ENCODE results near the gene NUFIP2. TPM values are rescaled to one million over a fixed set of nuclear protein-coding genes. Genes with fewer than 3 reads are reported as not detected.
A peak's percentile ranks its signal among the peaks of the same experiment; 100 is the strongest.

The NUFIP2 gene
- total RNA-seq, 1 experiment from 2014 or later, result 93.4 TPM

GRCh38 chr17:29240968-29241963, 52.7 kb downstream of the NUFIP2 start:
- Histone ChIP-seq H3K27ac (ENCODE audit: low read depth, low read length, poor library complexity, severe bottlenecking) (no peak overlapping the region), H3K27me3 (replicated peaks; ENCODE audit: insufficient read depth, low read depth, low read length, poor library complexity) (no peaks in the 10 kb centered on the region), H3K9me3 (ENCODE audit: low read depth, low read length, poor library complexity, severe bottlenecking) (no peaks in the 10 kb centered on the region), H3K4me3 (ENCODE audit: low read depth, low read length, poor library complexity, severe bottlenecking) (no peak overlapping the region), H3K36me3 (ENCODE audit: insufficient read depth, low read length, poor library complexity, severe bottlenecking) (no peaks in the 10 kb centered on the region), H3K4me1 (ENCODE audit: insufficient read depth, low read length, poor library complexity, severe bottlenecking) (no peaks in the 10 kb centered on the region)
- POLR2A ChIA-PET (ENCODE audit: low non-redundant PET), result interaction anchor here (0.6 kb wide), 1 partner anchor 61 kb away, joined by 6 read pairs; the partner anchor contains the start of gene MYO18A
- CTCF ChIA-PET, result interaction anchor here (0.9 to 1.8 kb wide), 5 partner anchors 10 to 118 kb away, joined by 3 to 7 read pairs (median 5); partner anchors contain the start of gene MYO18A
- no TSS peak for BruUV-seq (replicated peaks)
- TF ChIP-seq, protein P1, sequence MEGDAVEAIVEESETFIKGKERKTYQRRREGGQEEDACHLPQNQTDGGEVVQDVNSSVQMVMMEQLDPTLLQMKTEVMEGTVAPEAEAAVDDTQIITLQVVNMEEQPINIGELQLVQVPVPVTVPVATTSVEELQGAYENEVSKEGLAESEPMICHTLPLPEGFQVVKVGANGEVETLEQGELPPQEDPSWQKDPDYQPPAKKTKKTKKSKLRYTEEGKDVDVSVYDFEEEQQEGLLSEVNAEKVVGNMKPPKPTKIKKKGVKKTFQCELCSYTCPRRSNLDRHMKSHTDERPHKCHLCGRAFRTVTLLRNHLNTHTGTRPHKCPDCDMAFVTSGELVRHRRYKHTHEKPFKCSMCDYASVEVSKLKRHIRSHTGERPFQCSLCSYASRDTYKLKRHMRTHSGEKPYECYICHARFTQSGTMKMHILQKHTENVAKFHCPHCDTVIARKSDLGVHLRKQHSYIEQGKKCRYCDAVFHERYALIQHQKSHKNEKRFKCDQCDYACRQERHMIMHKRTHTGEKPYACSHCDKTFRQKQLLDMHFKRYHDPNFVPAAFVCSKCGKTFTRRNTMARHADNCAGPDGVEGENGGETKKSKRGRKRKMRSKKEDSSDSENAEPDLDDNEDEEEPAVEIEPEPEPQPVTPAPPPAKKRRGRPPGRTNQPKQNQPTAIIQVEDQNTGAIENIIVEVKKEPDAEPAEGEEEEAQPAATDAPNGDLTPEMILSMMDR (conservative IDR thresholded peaks at IDR 0.05; ENCODE audit: low read depth, low read length), result no peak
- TF ChIP-seq EZH2 (IDR thresholded peaks at IDR 0.05; ENCODE audit: borderline replicate concordance, low read depth, low read length, poor library complexity, severe bottlenecking), result no peak
- intact Hi-C loops (cut with micrococcal nuclease; ENCODE audit: unreplicated experiment), result no loop called here
- DNase-seq (ENCODE audit: low spot score), result peak; percentile 90

- BruUV-seq (replicated peaks), result no TSS peak
- DNase-seq (ENCODE audit: low spot score), result no peak
- Histone ChIP-seq H3K27me3 (replicated peaks; ENCODE audit: insufficient read depth, low read depth, low read length, poor library complexity) (no peaks in the 10 kb centered on the region), H3K4me3 (ENCODE audit: low read depth, low read length, poor library complexity, severe bottlenecking) (no peak overlapping the region), H3K9me3 (ENCODE audit: low read depth, low read length, poor library complexity, severe bottlenecking) (no peaks in the 10 kb centered on the region), H3K36me3 (ENCODE audit: insufficient read depth, low read length, poor library complexity, severe bottlenecking) (no peaks in the 10 kb centered on the region), H3K27ac (ENCODE audit: low read depth, low read length, poor library complexity, severe bottlenecking) (no peak overlapping the region), H3K4me1 (ENCODE audit: insufficient read depth, low read length, poor library complexity, severe bottlenecking) (no peaks in the 10 kb centered on the region)
- TF ChIP-seq, protein P1 (conservative IDR thresholded peaks at IDR 0.05; ENCODE audit: low read depth, low read length), result no peak
- TF ChIP-seq EZH2 (IDR thresholded peaks at IDR 0.05; ENCODE audit: borderline replicate concordance, low read depth, low read length, poor library complexity, severe bottlenecking), result no peak
- ChIA-PET POLR2A (ENCODE audit: low non-redundant PET) (interaction anchor here (0.6 kb wide), 1 partner anchor 60 kb away, joined by 6 read pairs; the partner anchor contains the start of gene MYO18A), CTCF (interaction anchor here (0.9 to 1.8 kb wide), 5 partner anchors 11 to 117 kb away, joined by 3 to 7 read pairs (median 5); partner anchors contain the start of gene MYO18A)
- intact Hi-C loops (cut with micrococcal nuclease; ENCODE audit: unreplicated experiment), result no loop called here
These were observed 53.5 kb downstream of the NUFIP2 start for GRCh38 chr17:29240477-29240876.

GRCh38 chr17:29238133-29238850, 55.7 kb downstream of the NUFIP2 start:
- intact Hi-C loops (cut with micrococcal nuclease; ENCODE audit: unreplicated experiment), result no loop called here
- H3K27ac ChIP-seq (ENCODE audit: low read depth, low read length, poor library complexity, severe bottlenecking), result no peak overlapping the region
- no peak overlapping the region for H3K4me3 ChIP-seq (ENCODE audit: low read depth, low read length, poor library complexity, severe bottlenecking)
- TF ChIP-seq, protein P1 (conservative IDR thresholded peaks at IDR 0.05; ENCODE audit: low read depth, low read length), result no peak
- no peak for TF ChIP-seq EZH2 (IDR thresholded peaks at IDR 0.05; ENCODE audit: borderline replicate concordance, low read depth, low read length, poor library complexity, severe bottlenecking)
- no TSS peak for BruUV-seq (replicated peaks)
- H3K4me1 ChIP-seq (ENCODE audit: insufficient read depth, low read length, poor library complexity, severe bottlenecking), result no peaks in the 10 kb centered on the region
- POLR2A ChIA-PET (ENCODE audit: low non-redundant PET), result no interaction called here
- no peaks in the 10 kb centered on the region for H3K9me3 ChIP-seq (ENCODE audit: low read depth, low read length, poor library complexity, severe bottlenecking)
- no peaks in the 10 kb centered on the region for H3K27me3 ChIP-seq (replicated peaks; ENCODE audit: insufficient read depth, low read depth, low read length, poor library complexity)
- no peaks in the 10 kb centered on the region for H3K36me3 ChIP-seq (ENCODE audit: insufficient read depth, low read length, poor library complexity, severe bottlenecking)
- CTCF ChIA-PET, result interaction anchor here (0.5 to 0.7 kb wide), 3 partner anchors 11 to 93 kb away, joined by 3 to 10 read pairs (median 5); no protein-coding TSS in a partner anchor
- DNase-seq (ENCODE audit: low spot score), result no peak

Measured in A673 (cell line).